NCI-H226 (cell line): Measurements from ENCODE around the gene ECI1.
A peak's percentile ranks its signal among the peaks of the same experiment; 100 is the strongest.

ENCODE experiments used
- DNase-seq: peaks from one replicate; pipeline ENCODE4 v3.0.0-alpha.2; 2015

Gene ECI1

GRCh38 chr16:2194166-2194834 is 57.1 kb downstream of the ECI1 start:
- DNase-seq, result peak; percentile 22

DNA sequence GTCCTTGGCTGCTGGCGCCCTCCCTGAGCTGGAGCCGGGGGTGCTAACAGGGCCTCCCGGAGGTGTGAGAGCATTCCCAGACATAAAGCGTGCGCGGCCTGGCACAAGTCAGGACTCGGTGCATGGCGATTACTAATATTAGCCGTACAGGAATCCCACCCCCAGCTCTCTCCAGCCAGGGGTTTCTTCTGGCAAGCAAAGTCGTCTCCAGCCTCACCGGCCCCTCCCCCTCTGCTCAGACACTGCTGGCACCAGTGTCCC is 60.0 kb downstream of the ECI1 start:
- DNase-seq, result no peak

DNA sequence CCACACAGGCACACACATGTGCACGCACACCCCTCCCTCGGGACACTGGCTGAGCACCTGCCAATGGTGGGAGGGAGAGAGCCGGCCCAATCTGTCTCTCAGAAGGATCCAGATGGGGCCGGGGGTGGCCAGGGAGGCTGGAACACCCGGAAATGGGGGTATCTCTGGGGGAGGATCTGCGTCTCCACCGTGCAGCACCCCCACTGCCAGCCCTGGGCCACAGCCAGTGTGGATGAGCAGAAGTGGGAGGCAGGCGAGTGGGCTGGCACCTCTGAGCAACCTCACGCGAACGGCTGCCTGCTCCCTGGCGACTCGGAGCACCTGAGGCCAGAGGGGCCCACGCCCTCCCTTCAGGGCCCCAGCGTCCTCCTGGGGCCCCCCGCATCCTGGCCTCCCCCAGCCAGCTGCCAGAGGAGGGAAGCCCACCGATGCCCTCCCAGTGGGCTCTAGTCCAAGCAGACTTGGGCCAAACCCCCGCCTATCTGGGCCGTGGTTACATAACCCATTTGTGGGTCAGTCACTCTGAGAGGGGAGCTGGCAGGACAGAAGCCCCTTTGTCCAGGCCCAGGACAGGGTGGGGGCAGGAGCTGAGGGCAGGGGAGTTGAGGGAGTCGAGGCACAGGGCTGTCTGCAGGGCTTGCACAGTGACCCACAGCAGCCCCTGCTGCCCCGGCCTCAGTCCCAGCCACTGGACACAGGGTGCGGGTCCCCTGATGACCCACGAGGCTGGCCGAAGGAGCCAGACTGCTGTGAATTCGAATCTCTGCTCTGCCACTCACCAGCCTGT is 60.5 kb downstream of the ECI1 start:
- DNase-seq, result no peak

DNA sequence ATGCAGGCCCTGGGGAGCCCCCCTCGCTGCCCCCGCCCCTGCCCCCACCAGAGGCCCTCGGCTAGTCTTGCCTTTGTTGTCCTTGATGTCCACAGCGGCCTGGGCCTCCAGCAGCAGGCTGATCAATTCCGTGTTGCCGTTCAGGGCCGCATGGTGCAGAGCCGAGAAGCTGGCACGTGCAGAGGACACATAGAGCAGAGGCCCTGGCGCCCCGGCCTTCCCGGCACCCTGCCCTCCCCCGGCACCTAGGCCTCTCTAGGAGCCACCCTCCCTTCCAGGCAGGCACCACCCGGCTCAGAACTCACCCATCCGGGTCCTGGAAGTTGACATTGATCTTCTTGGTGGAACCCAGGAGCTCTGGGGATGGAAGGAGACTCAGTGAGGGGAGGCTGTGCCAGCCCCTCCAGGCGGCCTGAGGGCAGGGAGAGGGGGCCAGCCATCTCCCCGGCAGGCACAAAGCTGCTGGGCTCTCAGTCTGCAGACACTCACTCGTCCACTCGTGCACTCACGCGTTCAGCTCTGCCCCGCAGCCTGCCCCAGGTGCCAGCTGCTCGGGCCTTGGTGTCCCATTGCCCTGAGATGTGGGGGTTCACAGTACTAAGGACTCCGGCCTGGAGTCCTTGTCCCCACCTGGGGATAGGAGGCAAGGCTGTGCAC is 61.3 kb downstream of the ECI1 start:
- no peak for DNase-seq
